Activated CD4-positive, alpha-beta T cell treated with anti-CD3 and anti-CD28 coated beads for 24 hours (primary cell): Measurements from ENCODE around the gene USP17L22.
"Not testable (repeated sequence)": the region's sequence is repeated elsewhere in the genome, so short reads cannot be mapped to it uniquely, and the experiment has no call there.

Experiments
- DNase-seq, 2 donors: peaks; one replicate each; pipeline ENCODE4 v3.0.0-alpha.2; 2020; ENCODE audit warnings: low read depth in 2 of 2

Gene USP17L22, protein sequence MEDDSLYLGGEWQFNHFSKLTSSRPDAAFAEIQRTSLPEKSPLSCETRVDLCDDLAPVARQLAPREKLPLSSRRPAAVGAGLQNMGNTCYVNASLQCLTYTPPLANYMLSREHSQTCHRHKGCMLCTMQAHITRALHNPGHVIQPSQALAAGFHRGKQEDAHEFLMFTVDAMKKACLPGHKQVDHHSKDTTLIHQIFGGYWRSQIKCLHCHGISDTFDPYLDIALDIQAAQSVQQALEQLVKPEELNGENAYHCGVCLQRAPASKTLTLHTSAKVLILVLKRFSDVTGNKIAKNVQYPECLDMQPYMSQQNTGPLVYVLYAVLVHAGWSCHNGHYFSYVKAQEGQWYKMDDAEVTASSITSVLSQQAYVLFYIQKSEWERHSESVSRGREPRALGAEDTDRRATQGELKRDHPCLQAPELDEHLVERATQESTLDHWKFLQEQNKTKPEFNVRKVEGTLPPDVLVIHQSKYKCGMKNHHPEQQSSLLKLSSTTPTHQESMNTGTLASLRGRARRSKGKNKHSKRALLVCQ

DNA sequence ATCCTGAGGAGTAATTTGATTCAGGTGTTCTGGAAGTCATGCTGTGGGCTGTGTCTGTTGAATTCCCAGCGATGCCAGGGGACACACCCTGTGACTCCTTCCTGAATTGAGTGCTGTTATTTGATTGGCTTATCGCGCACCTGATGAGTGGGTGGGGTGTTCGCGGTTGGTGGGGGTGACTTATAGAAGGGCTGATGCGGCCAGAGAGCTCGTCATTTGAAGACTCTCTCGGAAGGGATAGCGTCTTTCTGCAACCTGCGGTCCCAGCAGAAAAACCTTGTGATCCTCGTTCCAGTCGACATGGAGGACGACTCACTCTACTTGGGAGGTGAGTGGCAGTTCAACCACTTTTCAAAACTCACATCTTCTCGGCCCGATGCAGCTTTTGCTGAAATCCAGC is at the start of gene USP17L22:
Gene USP17L22, plus strand, starts transcription at position 301 of the 400 bp plus-strand sequence. Its CDS starts 0 bp downstream, at position 301.
- not testable (repeated sequence) for DNase-seq

DNA sequence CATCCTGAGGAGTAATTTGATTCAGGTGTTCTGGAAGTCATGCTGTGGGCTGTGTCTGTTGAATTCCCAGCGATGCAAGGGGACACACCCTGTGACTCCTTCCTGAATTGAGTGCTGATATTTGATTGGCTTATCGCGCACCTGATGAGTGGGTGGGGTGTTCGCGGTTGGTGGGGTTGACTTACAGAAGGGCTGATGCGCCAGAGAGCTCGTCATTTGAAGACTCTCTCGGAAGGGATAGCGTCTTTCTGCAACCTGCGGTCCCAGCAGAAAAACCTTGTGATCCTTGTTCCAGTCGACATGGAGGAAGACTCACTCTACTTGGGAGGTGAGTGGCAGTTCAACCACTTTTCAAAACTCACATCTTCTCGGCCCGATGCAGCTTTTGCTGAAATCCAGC is 47.6 kb upstream of the USP17L22 start, which contains the start of gene USP17L12:
Gene USP17L12, plus strand, starts transcription at position 301 of the 400 bp plus-strand sequence. Its CDS starts 0 bp downstream, at position 301.
- DNase-seq: not testable (repeated sequence)

DNA sequence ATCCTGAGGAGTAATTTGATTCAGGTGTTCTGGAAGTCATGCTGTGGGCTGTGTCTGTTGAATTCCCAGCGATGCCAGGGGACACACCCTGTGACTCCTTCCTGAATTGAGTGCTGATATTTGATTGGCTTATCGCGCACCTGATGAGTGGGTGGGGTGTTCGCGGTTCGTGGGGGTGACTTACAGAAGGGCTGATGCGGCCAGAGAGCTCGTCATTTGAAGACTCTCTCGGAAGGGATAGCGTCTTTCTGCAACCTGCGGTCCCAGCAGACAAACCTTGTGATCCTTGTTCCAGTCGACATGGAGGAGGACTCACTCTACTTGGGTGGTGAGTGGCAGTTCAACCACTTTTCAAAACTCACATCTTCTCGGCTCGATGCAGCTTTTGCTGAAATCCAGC is 42.8 kb upstream of the USP17L22 start, which contains the start of gene USP17L13:
Gene USP17L13, plus strand, starts transcription at position 301 of the 400 bp plus-strand sequence. Its CDS starts 0 bp downstream, at position 301.
- not testable (repeated sequence) for DNase-seq

DNA sequence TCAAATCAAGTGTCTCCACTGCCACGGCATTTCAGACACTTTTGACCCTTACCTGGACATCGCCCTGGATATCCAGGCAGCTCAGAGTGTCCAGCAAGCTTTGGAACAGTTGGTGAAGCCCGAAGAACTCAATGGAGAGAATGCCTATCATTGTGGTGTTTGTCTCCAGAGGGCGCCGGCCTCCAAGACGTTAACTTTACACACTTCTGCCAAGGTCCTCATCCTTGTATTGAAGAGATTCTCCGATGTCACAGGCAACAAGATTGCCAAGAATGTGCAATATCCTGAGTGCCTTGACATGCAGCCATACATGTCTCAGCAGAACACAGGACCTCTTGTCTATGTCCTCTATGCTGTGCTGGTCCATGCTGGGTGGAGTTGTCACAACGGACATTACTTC is 37.2 kb upstream of the USP17L22 start:
- not testable (repeated sequence) for DNase-seq

DNA sequence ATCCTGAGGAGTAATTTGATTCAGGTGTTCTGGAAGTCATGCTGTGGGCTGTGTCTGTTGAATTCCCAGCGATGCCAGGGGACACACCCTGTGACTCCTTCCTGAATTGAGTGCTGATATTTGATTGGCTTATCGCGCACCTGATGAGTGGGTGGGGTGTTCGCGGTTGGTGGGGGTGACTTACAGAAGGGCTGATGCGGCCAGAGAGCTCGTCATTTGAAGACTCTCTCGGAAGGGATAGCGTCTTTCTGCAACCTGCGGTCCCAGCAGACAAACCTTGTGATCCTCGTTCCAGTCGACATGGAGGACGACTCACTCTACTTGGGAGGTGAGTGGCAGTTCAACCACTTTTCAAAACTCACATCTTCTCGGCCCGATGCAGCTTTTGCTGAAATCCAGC is 33.3 kb upstream of the USP17L22 start, which contains the start of gene USP17L15:
Gene USP17L15, plus strand, starts transcription at position 301 of the 400 bp plus-strand sequence. Its CDS starts 0 bp downstream, at position 301.
- not testable (repeated sequence) for DNase-seq

DNA sequence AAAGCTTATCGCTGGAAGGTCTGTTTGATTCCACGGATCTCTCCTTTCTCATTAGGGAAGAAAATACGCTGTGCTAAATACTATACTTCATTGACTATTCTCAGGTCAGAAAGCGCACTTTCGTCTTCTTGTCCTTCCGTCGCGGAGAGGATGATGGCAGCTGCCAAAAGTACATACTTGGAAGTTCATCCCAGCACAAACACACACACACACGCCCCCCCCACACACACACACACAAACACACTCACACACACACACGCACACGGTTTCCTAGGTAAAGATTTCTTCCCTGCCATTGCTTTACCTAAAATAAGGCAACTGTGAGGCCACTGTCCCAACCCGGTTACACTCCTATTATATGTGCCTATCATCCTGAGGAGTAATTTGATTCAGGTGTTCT is 29.0 kb upstream of the USP17L22 start:
- DNase-seq: not testable (repeated sequence)

DNA sequence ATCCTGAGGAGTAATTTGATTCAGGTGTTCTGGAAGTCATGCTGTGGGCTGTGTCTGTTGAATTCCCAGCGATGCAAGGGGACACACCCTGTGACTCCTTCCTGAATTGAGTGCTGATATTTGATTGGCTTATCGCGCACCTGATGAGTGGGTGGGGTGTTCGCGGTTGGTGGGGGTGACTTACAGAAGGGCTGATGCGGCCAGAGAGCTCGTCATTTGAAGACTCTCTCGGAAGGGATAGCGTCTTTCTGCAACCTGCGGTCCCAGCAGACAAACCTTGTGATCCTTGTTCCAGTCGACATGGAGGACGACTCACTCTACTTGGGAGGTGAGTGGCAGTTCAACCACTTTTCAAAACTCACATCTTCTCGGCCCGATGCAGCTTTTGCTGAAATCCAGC is 23.8 kb upstream of the USP17L22 start, which contains the start of gene USP17L17:
Gene USP17L17, plus strand, starts transcription at position 301 of the 400 bp plus-strand sequence. Its CDS starts 0 bp downstream, at position 301.
- DNase-seq: not testable (repeated sequence)

DNA sequence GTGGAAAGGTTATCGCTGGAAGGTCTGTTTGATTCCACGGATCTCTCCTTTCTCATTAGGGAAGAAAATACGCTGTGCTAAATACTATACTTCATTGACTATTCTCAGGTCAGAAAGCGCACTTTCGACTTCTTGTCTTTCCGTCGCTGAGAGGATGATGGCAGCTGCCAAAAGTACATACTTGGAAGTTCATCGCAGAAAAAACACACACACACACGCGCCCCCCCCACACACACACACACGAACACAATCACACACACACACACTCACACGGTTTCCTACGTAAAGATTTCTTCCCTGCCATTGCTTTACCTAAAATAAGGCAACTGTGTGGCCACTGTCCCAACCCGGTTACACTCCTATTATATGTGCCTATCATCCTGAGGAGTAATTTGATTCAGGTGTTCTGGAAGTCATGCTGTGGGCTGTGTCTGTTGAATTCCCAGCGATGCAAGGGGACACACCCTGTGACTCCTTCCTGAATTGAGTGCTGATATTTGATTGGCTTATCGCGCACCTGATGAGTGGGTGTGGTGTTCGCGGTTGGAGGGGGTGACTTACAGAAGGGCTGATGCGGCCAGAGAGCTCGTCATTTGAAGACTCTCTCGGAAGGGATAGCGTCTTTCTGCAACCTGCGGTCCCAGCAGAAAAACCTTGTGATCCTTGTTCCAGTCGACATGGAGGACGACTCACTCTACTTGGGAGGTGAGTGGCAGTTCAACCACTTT is 19.3 kb upstream of the USP17L22 start, which contains the start of gene USP17L18:
Gene USP17L18, plus strand, starts transcription at position 678 of the 728 bp plus-strand sequence. Its CDS starts 0 bp downstream, at position 678.
- DNase-seq: not testable (repeated sequence)

DNA sequence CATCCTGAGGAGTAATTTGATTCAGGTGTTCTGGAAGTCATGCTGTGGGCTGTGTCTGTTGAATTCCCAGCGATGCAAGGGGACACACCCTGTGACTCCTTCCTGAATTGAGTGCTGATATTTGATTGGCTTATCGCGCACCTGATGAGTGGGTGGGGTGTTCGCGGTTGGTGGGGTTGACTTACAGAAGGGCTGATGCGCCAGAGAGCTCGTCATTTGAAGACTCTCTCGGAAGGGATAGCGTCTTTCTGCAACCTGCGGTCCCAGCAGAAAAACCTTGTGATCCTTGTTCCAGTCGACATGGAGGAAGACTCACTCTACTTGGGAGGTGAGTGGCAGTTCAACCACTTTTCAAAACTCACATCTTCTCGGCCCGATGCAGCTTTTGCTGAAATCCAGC is 14.3 kb upstream of the USP17L22 start, which contains the start of gene USP17L19:
Gene USP17L19, plus strand, starts transcription at position 301 of the 400 bp plus-strand sequence. Its CDS starts 0 bp downstream, at position 301.
- not testable (repeated sequence) for DNase-seq

DNA sequence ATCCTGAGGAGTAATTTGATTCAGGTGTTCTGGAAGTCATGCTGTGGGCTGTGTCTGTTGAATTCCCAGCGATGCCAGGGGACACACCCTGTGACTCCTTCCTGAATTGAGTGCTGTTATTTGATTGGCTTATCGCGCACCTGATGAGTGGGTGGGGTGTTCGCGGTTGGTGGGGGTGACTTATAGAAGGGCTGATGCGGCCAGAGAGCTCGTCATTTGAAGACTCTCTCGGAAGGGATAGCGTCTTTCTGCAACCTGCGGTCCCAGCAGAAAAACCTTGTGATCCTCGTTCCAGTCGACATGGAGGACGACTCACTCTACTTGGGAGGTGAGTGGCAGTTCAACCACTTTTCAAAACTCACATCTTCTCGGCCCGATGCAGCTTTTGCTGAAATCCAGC is 9.6 kb upstream of the USP17L22 start, which contains the start of gene USP17L20:
Gene USP17L20, plus strand, starts transcription at position 301 of the 400 bp plus-strand sequence. Its CDS starts 0 bp downstream, at position 301.
- not testable (repeated sequence) for DNase-seq

DNA sequence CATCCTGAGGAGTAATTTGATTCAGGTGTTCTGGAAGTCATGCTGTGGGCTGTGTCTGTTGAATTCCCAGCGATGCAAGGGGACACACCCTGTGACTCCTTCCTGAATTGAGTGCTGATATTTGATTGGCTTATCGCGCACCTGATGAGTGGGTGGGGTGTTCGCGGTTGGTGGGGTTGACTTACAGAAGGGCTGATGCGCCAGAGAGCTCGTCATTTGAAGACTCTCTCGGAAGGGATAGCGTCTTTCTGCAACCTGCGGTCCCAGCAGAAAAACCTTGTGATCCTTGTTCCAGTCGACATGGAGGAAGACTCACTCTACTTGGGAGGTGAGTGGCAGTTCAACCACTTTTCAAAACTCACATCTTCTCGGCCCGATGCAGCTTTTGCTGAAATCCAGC is 4.8 kb upstream of the USP17L22 start, which contains the start of gene USP17L21:
Gene USP17L21, plus strand, starts transcription at position 301 of the 400 bp plus-strand sequence. Its CDS starts 0 bp downstream, at position 301.
- not testable (repeated sequence) for DNase-seq

DNA sequence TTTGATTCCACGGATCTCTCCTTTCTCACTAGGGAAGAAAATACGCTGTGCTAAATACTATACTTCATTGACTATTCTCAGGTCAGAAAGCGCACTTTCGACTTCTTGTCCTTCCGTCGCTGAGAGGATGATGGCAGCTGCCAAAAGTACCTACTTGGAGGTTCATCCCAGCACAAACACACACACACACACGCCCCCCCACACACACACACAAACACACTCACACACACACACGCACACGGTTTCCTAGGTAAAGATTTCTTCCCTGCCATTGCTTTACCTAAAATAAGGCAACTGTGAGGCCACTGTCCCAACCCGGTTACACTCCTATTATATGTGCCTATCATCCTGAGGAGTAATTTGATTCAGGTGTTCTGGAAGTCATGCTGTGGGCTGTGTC is 4.3 kb downstream of the USP17L22 start:
- not testable (repeated sequence) for DNase-seq
